CD4-positive, alpha-beta T cell treated with Interleukin-15 for 4 hours (primary cell): Measurements from ENCODE around the gene ZFPL1.
A peak's percentile ranks its signal among the peaks of the same experiment; 100 is the strongest.

Experiments
- DNase-seq: peaks from one replicate; pipeline ENCODE4 v3.0.0-alpha.2; 2020; ENCODE audit warnings: low spot score

ZFPL1 gene

GRCh38 chr11:65083834-65084597 lies at the start of gene ZFPL1, which contains the start of gene CDCA5:
TSS of gene ZFPL1 (plus strand) at chr11:65084222. CDS start at chr11:65084699, 477 bp downstream.
TSS of gene CDCA5 (minus strand) at chr11:65084040. CDS start at chr11:65083978, 62 bp downstream.
- peak; percentile 96 for DNase-seq

- no peak for DNase-seq
Measured at GRCh38 chr11:65034423-65034822, 49.6 kb upstream of the ZFPL1 start.

DNA sequence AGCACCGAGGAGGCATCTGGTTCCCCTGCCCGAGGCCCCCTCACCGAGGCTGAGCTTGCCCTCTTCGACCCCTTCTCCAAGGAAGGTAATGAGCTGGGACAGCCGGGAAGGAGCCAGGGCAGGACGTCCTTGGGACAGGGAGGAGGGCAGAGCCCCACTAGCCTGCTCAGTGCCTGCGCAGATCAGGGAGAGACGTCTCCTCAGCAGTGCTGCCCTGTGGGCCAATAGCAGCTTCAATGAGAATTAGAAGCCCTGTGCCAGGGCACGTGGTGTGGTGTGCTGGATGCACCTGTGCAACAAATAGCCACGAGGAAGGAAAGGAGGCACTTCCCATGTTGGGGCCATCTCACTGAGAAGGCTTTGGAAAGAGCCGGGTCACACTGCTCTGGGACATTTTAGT lies 48.4 kb upstream of the ZFPL1 start:
- no peak for DNase-seq

DNA sequence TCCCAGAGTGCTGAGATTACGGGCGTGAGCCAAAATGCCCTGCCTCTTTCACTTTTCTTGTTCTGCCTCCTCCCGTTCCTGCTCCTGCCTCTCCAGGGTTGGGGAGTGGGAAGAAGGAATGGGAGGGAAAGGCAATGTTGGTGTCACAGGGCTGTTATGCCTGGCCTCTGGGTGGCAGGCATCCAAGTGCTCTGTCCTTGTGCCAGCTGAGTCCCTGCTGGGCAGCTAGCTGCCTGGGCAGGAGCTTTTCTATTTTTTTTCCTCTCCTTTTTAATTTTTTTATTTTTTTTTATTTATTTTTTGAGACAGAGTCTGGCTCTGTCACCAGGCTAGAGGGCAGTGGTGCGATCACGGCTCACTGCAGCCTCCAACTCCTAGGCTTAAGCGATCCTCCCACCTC lies 47.1 kb upstream of the ZFPL1 start:
- no peak for DNase-seq

GRCh38 chr11:65040520-65040846 lies 43.5 kb upstream of the ZFPL1 start:
- DNase-seq, result no peak

- DNase-seq, result peak; percentile 87
Measured at GRCh38 chr11:65040847-65041622, 43.0 kb upstream of the ZFPL1 start, which contains the start of gene SAC3D1. TSS of gene SAC3D1 (plus strand) at chr11:65041210. CDS start at chr11:65041293, 83 bp downstream.

DNA sequence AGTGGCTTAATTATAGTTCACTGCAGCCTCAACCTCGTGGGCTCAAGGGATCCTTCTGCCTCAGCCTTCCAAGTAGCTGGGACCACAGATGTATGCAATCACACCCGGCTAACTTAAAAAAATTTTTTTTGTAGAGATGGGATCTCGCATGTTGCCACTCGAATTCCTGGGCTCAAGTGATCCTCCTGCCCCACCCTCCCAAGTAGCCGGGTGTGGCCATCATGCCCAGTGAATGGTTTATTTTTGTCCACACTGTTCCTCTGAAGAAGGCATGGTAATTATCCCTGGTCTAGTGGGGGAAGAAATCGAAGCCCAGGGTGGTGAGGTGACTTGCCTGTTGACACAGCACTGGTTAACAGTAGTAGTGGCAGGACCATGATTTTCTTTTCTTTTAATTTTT lies 41.1 kb upstream of the ZFPL1 start:
- DNase-seq, result no peak

DNA sequence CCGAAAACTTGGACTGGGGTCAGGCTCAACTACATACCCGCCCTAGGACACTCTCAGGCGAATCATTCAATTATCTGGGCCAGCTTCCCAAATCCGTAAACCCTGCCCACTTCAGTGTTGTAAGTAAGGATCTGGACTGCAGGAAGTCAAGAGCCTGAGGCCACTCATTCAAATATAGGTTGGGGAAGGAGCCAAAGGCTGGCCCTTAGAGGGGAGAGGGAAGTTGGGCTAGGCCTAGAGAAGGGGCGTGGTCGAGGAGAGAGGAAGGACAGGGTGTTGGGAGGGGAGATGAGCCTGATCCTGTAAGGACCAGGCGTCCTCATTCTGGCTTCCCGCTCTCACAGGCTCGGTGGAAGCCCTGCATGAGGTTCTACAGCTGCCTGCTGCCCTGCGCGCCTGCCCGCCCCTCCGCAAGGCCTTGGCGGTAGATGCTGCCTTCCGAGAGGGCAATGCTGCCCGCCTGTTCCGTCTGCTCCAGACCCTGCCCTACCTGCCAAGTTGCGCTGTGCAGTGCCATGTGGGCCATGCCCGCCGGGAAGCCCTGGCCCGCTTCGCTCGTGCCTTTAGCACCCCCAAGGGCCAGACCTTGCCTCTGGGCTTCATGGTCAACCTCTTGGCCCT lies 40.0 kb upstream of the ZFPL1 start:
- DNase-seq, result no peak

DNA sequence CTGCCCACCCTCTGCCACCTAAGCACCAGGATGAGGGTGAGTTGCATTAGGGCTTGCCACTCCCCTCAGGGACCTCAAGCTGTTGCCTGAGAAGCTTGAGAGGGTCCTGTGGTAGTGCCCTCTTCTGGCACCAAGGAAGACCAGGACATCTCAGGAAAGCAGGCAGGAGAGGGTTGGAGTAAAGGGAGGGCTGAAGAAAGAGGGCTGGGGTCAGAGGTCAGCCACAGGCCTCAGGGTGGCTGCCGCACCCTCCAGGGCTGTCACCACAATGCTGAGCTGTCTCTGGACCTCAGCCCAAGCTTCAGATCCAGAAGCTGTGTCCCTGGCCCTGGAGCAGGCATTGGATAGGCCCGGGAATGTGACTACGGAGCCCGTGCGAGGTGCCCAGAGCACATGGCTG lies 39.0 kb upstream of the ZFPL1 start:
- DNase-seq, result no peak

GRCh38 chr11:65045728-65046127 lies 38.3 kb upstream of the ZFPL1 start:
- no peak for DNase-seq

DNA sequence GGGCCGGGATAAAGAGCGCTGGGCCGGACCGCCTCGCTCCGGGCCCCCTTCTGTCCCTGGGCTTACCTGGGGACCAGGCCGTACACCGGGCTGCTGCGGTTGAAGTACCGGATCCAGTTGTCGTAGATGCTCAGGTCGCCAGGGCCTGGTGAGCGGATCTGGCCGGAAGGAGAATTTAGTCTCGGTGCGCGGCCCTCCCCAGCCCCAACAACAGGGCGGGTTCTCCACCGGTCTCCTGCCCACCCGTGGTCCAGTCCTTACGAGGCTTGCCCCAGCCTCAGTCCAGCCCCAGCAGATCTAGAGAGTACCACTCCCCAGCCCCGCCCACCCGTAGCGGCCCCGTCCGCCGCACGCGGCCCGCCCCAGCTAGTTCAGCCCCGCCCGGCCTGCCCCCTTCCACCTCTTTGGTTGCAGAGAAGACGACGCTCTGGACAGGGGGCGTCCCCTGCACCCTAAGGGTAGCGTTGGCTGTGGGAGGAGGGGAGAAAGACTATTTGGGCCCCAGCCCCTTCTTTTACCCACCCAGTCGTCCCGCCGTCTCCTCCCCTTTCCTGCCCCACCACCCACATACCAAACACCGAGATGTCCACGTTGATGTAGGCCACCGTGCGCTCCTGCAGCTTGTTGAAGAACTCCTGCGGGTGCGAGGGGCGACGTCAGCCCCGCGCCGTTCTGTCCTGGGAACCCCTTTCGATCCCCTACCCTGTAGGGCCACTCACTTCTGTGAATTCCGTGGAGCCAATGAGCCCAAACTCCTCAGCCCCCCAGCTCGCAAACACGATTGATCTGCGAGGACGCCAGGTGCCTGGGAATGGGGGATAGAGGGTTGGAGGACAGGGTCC lies 36.2 kb upstream of the ZFPL1 start:
- DNase-seq, result no peak

- no peak for DNase-seq
Measured at GRCh38 chr11:65051398-65051858, 32.6 kb upstream of the ZFPL1 start.

- no peak for DNase-seq
Measured at GRCh38 chr11:65053827-65054508, 30.1 kb upstream of the ZFPL1 start.

DNA sequence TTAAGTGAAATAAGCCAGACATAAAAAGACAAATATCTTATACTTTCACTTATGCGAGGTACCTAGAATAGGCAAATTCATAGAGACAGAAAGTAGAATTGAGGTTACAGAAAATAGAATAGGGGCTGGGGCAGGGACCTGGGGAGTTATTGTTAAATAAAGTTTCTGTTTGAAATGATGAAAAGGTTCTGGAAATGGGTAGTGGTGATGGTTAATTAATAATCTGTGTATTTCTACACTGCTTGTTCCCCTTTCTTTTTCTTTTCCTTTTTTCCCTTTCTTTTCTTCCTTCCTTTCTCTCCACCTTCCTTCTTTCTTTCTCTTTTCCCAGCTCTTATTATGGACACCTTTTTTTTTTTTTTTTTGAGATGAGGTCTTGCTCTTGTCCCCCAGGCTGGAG lies 28.5 kb upstream of the ZFPL1 start:
- no peak for DNase-seq

DNA sequence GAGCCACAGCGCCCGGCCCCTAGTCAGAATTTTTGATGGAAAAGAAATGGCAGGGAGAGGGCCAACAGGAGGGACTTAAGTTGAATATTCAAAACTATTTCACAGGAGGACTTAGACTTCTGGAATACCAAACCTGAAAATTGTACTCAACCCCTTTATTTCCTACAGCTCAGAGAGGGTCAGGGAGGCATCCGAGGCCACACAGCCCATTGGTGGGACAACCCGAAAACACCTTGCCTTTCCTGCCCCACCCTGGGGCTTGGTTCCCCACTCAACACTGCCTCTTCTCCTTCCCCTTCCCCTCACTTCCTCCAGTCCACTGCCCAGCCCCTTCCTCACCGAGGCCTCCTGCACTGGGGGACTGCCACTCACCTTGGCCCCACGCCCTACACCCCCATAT lies 27.0 kb upstream of the ZFPL1 start:
- DNase-seq, result no peak

DNA sequence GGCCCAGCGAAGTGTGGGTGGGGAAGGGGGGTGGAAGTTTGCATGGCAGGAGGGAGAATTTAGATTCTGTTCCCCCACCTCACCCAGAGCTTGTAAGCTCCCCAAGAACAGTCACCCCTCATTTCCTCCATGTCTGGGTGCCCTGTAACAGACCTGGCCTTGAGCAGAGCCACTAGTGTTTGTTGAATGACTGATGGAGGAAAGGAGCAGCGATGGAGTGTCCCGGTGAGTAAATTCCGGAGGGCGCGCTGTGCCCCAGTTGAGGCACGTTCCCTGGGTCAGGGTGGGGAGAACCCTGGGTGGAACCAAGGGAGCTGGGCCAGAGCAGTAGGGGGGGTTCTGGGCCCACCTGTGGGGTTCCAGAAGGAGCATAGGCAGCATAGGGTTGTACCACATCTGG lies 26.5 kb upstream of the ZFPL1 start:
- no peak for DNase-seq

- no peak for DNase-seq
Measured at GRCh38 chr11:65058012-65058411, 26.0 kb upstream of the ZFPL1 start.

DNA sequence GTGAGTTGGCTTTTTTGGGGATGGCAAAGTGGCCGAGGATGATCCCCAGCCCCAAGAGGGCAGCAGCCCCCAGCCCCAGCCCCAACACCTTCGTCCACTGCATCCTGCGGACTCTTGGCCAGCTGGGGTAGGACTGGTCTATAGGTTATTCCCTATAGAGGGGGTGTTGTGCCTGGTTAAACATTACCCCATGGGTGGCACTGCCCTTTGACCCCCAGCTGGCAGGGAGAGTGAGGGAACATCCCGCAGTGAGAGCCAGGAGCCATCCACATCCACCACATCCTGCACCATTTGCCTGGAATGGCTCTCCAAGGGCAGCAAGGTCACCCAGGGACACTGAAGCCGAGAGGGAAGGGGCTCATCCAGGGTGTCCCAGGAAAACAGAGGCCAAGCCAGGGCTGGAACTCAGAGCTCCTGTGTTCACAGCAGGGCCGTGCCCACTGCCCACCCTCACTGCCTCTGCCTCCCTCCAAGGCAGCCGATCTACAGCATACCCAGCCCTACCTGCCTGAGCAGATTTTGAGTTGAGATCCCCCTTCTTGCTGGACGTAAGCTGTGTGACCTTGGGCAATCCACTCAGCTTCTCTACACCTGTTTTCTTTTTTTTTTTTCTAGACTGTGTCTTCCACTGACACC lies 25.5 kb upstream of the ZFPL1 start, which contains the start of gene NAALADL1:
Gene NAALADL1, minus strand, starts transcription at position 135 of the 636 bp plus-strand sequence. Its CDS starts 32 bp downstream, at position 103.
- DNase-seq, result no peak

- no peak for DNase-seq
Measured at GRCh38 chr11:65059523-65059922, 24.5 kb upstream of the ZFPL1 start.

GRCh38 chr11:65059959-65060824 lies 23.8 kb upstream of the ZFPL1 start:
- no peak for DNase-seq
